Natural killer cell (primary cell): ENCODE measurements around the gene AGR2. TPM values are rescaled to one million over a fixed set of nuclear protein-coding genes. Genes with fewer than 3 reads are reported as not detected.
"Not testable (repeated sequence)": the region's sequence is repeated elsewhere in the genome, so short reads cannot be mapped to it uniquely, and the experiment has no call there.

Experiments
- ATAC-seq, 3 donors: fragments of 150-1000 bp in 2 of 3; fragments of 200-7000 bp in 1 of 3; cut with Tn5 transposase; 1 replicate in 1 of 3; 2 replicates in 2 of 3; pipeline ENCODE4 v1.10.0; 2021; ENCODE audit warnings: mild to moderate bottlenecking in 2 of 3, moderate library complexity in 2 of 3
- DNase-seq, 2 donors: peaks; one replicate each; pipeline versions ENCODE4 v3.0.0 to v3.0.0-alpha.2; 2013 to 2021; ENCODE audit warnings: mixed read lengths in 1 of 2
- H3K27ac ChIP-seq: one replicate; pipeline ENCODE4 v1.5.1; 2013; ENCODE audit warnings: mild to moderate bottlenecking, low read length
- H3K27me3 ChIP-seq: one replicate; pipeline ENCODE4 v1.6.1; 2013; ENCODE audit warnings: low read length; ENCODE audit not compliant: control insufficient read depth, insufficient read depth
- H3K36me3 ChIP-seq: one replicate; pipeline ENCODE4 v1.6.1; 2013; ENCODE audit warnings: low read length; ENCODE audit not compliant: control insufficient read depth, insufficient read depth
- H3K4me1 ChIP-seq: one replicate; pipeline ENCODE4 v1.6.1; 2013; ENCODE audit warnings: low read length; ENCODE audit not compliant: control insufficient read depth, insufficient read depth
- H3K4me3 ChIP-seq: one replicate; pipeline ENCODE4 v1.5.1; 2013; ENCODE audit warnings: low read length
- H3K9me3 ChIP-seq: one replicate; pipeline ENCODE4 v1.6.1; 2013; ENCODE audit warnings: low read length; ENCODE audit not compliant: control insufficient read depth, insufficient read depth
- H3K27ac Mint-ChIP-seq, 2 donors: one replicate each; pipeline ENCODE4 v1.8.0; 2022; ENCODE audit warnings: mild to moderate bottlenecking in 2 of 2, mixed read lengths in 2 of 2, moderate library complexity in 1 of 2
- H3K27me3 Mint-ChIP-seq, 2 donors: one replicate each; pipeline ENCODE4 v1.8.0; 2022; ENCODE audit warnings: low read depth in 2 of 2, mixed read lengths in 2 of 2
- H3K36me3 Mint-ChIP-seq: one replicate; pipeline ENCODE4 v1.8.0; 2022; ENCODE audit warnings: mixed read lengths
- H3K4me1 Mint-ChIP-seq, 2 donors: one replicate each; pipeline ENCODE4 v1.8.0; 2022; ENCODE audit warnings: mixed read lengths in 2 of 2
- H3K4me3 Mint-ChIP-seq: one replicate; pipeline ENCODE4 v1.8.0; 2022; ENCODE audit warnings: mild to moderate bottlenecking, moderate library complexity, mixed read lengths
- H3K9me3 Mint-ChIP-seq, 2 donors: one replicate each; pipeline ENCODE4 v1.8.0; 2022; ENCODE audit warnings: mixed read lengths in 2 of 2
- CTCF ChIP-seq: fragments of 200-600 bp; IDR thresholded peaks from one replicate; pipeline ENCODE4 v1.8.0; 2022; ENCODE audit warnings: antibody characterized with exemption
- WGBS: methylation state at CpG from one replicate; pipeline ENCODE4 v1.1.7; 2013; ENCODE audit warnings: missing lambda C conversion rate; ENCODE audit not compliant: insufficient coverage; 5-methylcytosine and 5-hydroxymethylcytosine counted together
- intact Hi-C: fragments of 100-400 bp; cut with micrococcal nuclease; formaldehyde crosslinking; loops from one replicate; pipeline ENCODE4 v1.14.2; 2022
- total RNA-seq, 4 donors: library from RNA; stranded (reverse); fragments of 120-200 nt in 1 of 4; gene quantifications; one replicate each; pipeline versions ENCODE4 v1.2.3 to v1.2.4, GENCODE V29; 2013 to 2022

AGR2 gene
- total RNA-seq = not detected
- not detected for total RNA-seq (2013)

DNA sequence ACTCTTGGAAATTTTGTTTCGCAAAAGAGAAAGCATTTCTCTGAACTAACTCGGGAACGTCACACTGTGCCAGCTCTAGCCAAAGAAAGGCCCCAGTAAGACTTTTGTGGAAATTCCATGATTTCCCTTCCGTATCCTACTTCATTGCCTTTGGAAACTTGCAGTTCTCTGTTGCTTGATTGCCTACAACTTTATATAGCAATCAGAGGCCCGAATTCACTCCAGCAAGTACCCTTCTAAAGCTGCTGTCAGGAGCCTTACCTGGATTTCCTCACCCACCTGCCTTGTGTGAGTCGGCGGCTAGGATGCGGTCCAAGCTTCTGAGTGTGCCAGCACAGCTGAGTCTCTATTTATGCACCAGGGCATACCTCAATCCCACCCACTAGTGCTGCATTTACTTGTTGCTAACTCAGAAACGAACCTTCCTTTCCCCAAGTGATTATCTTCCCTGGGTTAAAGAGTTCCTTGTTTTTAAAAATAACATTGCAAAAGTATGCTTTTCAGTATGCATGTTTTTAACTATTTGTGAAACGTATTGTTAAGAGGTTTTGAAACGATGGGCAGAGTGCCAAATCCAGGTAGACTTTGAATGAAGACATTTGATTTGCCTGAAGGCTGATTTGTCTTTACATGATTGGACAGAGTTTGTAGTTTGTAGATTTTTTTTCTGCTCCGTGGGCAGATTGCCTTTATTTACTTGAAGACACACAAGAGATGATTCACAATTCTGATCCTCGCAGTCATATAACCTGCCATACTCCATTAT, at the start of gene AGR2:
Gene AGR2 (minus strand): TSS at position 326 of the 766 bp plus-strand sequence. CDS start 3,203 bp downstream, outside the sequence.
- no peak for DNase-seq
- Mint-ChIP-seq H3K27me3 (peaks cover 0 to 3% of the 10 kb centered on the region in 2 donors), H3K4me3 (no peak within 1 kb of the TSS), H3K9me3 (no peaks in the 10 kb centered on the region), H3K4me1 (no peaks in the 10 kb centered on the region), H3K27ac (no peak within 1 kb of the TSS), H3K36me3 (no peaks in the 10 kb centered on the region)
- Histone ChIP-seq H3K27ac (no peak within 1 kb of the TSS), H3K4me1 (no peaks in the 10 kb centered on the region), H3K4me3 (no peak within 1 kb of the TSS), H3K36me3 (no peaks in the 10 kb centered on the region), H3K9me3 (no peaks in the 10 kb centered on the region), H3K27me3 (no peaks in the 10 kb centered on the region)
- WGBS = 89% methylated on average over 12 of the region's 13 CpGs
- intact Hi-C loops = no loop called here
- no peak for ATAC-seq
- no peak for TF ChIP-seq CTCF

GRCh38 chr7:16853189-16853588, 48.4 kb upstream of the AGR2 start:
- DNase-seq, intact Hi-C loops, ATAC-seq, H3K4me1 ChIP-seq, H3K36me3 ChIP-seq, H3K27me3 ChIP-seq, H3K4me1 Mint-ChIP-seq, H3K9me3 Mint-ChIP-seq, H3K4me3 Mint-ChIP-seq, H3K27ac ChIP-seq, H3K36me3 Mint-ChIP-seq, H3K4me3 ChIP-seq, H3K27me3 Mint-ChIP-seq, H3K27ac Mint-ChIP-seq, H3K9me3 ChIP-seq: not testable (repeated sequence)
- 93% methylated on average over 11 of the region's 11 CpGs for WGBS

GRCh38 chr7:16851829-16852228, 47.0 kb upstream of the AGR2 start:
- Histone ChIP-seq H3K36me3 (no peaks in the 10 kb centered on the region), H3K4me3 (no peak overlapping the region), H3K27ac (no peak overlapping the region), H3K9me3 (no peaks in the 10 kb centered on the region), H3K27me3 (no peaks in the 10 kb centered on the region), H3K4me1 (peaks cover 4% of the 10 kb centered on the region)
- no peak for DNase-seq
- H3K9me3 Mint-ChIP-seq = no peaks in the 10 kb centered on the region
- peaks cover 6 to 12% of the 10 kb centered on the region in 2 donors for H3K27me3 Mint-ChIP-seq
- H3K36me3 Mint-ChIP-seq = no peaks in the 10 kb centered on the region
- ATAC-seq = peak in 1 of 3 donors; percentile 45
- intact Hi-C loops = no loop called here
- WGBS = 60% methylated on average over 1 of the region's 2 CpGs
- no peak overlapping the region for H3K4me3 Mint-ChIP-seq
- TF ChIP-seq CTCF = no peak
- no peak overlapping the region for H3K27ac Mint-ChIP-seq
- H3K4me1 Mint-ChIP-seq = peaks cover 8% of the 10 kb centered on the region in 2 donors

- intact Hi-C loops = no loop called here
- Histone ChIP-seq H3K9me3 (no peaks in the 10 kb centered on the region), H3K4me3 (no peak overlapping the region), H3K36me3 (no peaks in the 10 kb centered on the region), H3K4me1 (peaks cover 4% of the 10 kb centered on the region), H3K27ac (no peak overlapping the region), H3K27me3 (no peaks in the 10 kb centered on the region)
- ATAC-seq (peak in 1 of 3 donors; percentile 66), DNase-seq (no peak)
- Mint-ChIP-seq H3K4me3 (peak overlapping the region; percentile 43), H3K27me3 (peaks cover 6 to 20% of the 10 kb centered on the region in 2 donors), H3K27ac (no peak overlapping the region), H3K4me1 (peaks cover 8% of the 10 kb centered on the region in 2 donors), H3K9me3 (no peaks in the 10 kb centered on the region), H3K36me3 (no peaks in the 10 kb centered on the region)
- 49% methylated on average over 44 of the region's 44 CpGs for WGBS
- no peak for TF ChIP-seq CTCF
Observed at GRCh38 chr7:16850614-16851466, 46.0 kb upstream of the AGR2 start.
